Activated CD4-positive, alpha-beta T cell treated with anti-CD3 and anti-CD28 coated beads, Interleukin-2, amount 10 ng/mL, durations not matched to agents 24 days and 14 days (primary cell): ENCODE measurements around the gene LARGE2. TPM values are rescaled to one million over a fixed set of nuclear protein-coding genes. Genes with fewer than 3 reads are reported as not detected.
"Not testable (repeated sequence)": the region's sequence is repeated elsewhere in the genome, so short reads cannot be mapped to it uniquely, and the experiment has no call there.

ENCODE experiments used
- DNase-seq: peaks from one replicate; pipeline ENCODE4 v3.0.0; 2022
- H3K27ac Mint-ChIP-seq: one replicate; pipeline ENCODE4 v1.8.0; 2022; ENCODE audit warnings: mild to moderate bottlenecking, mixed read lengths
- H3K27me3 Mint-ChIP-seq: one replicate; pipeline ENCODE4 v1.8.0; 2022; ENCODE audit warnings: mixed read lengths
- H3K36me3 Mint-ChIP-seq: one replicate; pipeline ENCODE4 v1.8.0; 2022; ENCODE audit warnings: low read depth, mild to moderate bottlenecking, mixed read lengths
- H3K4me1 Mint-ChIP-seq: one replicate; pipeline ENCODE4 v1.8.0; 2021; ENCODE audit warnings: mixed read lengths
- H3K4me3 Mint-ChIP-seq: one replicate; pipeline ENCODE4 v1.8.0; 2022; ENCODE audit warnings: mild to moderate bottlenecking, moderate library complexity, mixed read lengths
- H3K9me3 Mint-ChIP-seq: one replicate; pipeline ENCODE4 v1.8.0; 2021; ENCODE audit warnings: mixed read lengths
- intact Hi-C: fragments of 100-400 bp; cut with micrococcal nuclease; formaldehyde crosslinking; loops from one replicate; pipeline ENCODE4 v1.15.1; 2023
- total RNA-seq: library from RNA; stranded (reverse); gene quantifications from 2 replicates; pipeline ENCODE4 v1.2.3, GENCODE V29; 2022

Gene LARGE2
- total RNA-seq, 1 donor from 2014 or later, result not detected

- H3K36me3 Mint-ChIP-seq, result no peaks in the 10 kb centered on the region
- intact Hi-C loops, result no loop called here
- no peak for DNase-seq
Measured at GRCh38 chr11:45901626-45902025, 20.8 kb upstream of the LARGE2 start.

GRCh38 chr11:45902452-45903380, 19.7 kb upstream of the LARGE2 start:
- no peak for DNase-seq
- intact Hi-C loops, result no loop called here
- H3K27me3 Mint-ChIP-seq, result peaks cover 25% of the 10 kb centered on the region
- H3K27ac Mint-ChIP-seq, result no peak overlapping the region
- no peaks in the 10 kb centered on the region for H3K9me3 Mint-ChIP-seq
- H3K4me3 Mint-ChIP-seq, result no peak overlapping the region
- H3K36me3 Mint-ChIP-seq, result no peaks in the 10 kb centered on the region
- peaks cover 2% of the 10 kb centered on the region for H3K4me1 Mint-ChIP-seq

More at GRCh38 chr11:45901626-45902025, 20.8 kb upstream of the LARGE2 start:
- Mint-ChIP-seq H3K4me1 (peaks cover 2% of the 10 kb centered on the region), H3K4me3 (no peak overlapping the region), H3K9me3 (no peaks in the 10 kb centered on the region), H3K27me3 (peaks cover 31% of the 10 kb centered on the region), H3K27ac (no peak overlapping the region)

GRCh38 chr11:45904309-45904915, 18.0 kb upstream of the LARGE2 start:
- no peaks in the 10 kb centered on the region for H3K9me3 Mint-ChIP-seq
- H3K27me3 Mint-ChIP-seq, result peaks cover 14% of the 10 kb centered on the region
- no peak overlapping the region for H3K27ac Mint-ChIP-seq
- H3K36me3 Mint-ChIP-seq, result no peaks in the 10 kb centered on the region
- no peak overlapping the region for H3K4me3 Mint-ChIP-seq
- intact Hi-C loops, result no loop called here
- no peaks in the 10 kb centered on the region for H3K4me1 Mint-ChIP-seq
- DNase-seq, result no peak

- Mint-ChIP-seq H3K4me3 (no peak overlapping the region), H3K27ac (no peak overlapping the region), H3K4me1 (no peaks in the 10 kb centered on the region), H3K9me3 (no peaks in the 10 kb centered on the region), H3K36me3 (peaks cover 2% of the 10 kb centered on the region), H3K27me3 (peaks cover 14% of the 10 kb centered on the region)
- intact Hi-C loops, result no loop called here
- DNase-seq, result no peak
Measured at GRCh38 chr11:45905095-45905494, 17.4 kb upstream of the LARGE2 start.

GRCh38 chr11:45905576-45905975, 16.9 kb upstream of the LARGE2 start:
- H3K27ac Mint-ChIP-seq, H3K4me1 Mint-ChIP-seq, H3K36me3 Mint-ChIP-seq, DNase-seq, intact Hi-C loops, H3K9me3 Mint-ChIP-seq, H3K4me3 Mint-ChIP-seq: not testable (repeated sequence)
- peaks cover 11% of the 10 kb centered on the region for H3K27me3 Mint-ChIP-seq

GRCh38 chr11:45906096-45906682, 16.3 kb upstream of the LARGE2 start:
- Mint-ChIP-seq H3K9me3 (no peaks in the 10 kb centered on the region), H3K27ac (no peak overlapping the region), H3K4me1 (no peaks in the 10 kb centered on the region), H3K36me3 (peaks cover 6% of the 10 kb centered on the region), H3K27me3 (peaks cover 5% of the 10 kb centered on the region), H3K4me3 (no peak overlapping the region)
- intact Hi-C loops, result no loop called here
- DNase-seq, result no peak

GRCh38 chr11:45906965-45907611, 15.4 kb upstream of the LARGE2 start, which contains the start of gene FREY1:
Gene FREY1, minus strand, starts transcription at chr11:45907271. Its CDS starts 26 bp downstream, at chr11:45907245.
- Mint-ChIP-seq H3K4me1 (no peaks in the 10 kb centered on the region), H3K4me3 (no peak within 1 kb of the TSS), H3K36me3 (peaks cover 12% of the 10 kb centered on the region), H3K27ac (peak within 1 kb of the TSS; percentile 20), H3K9me3 (no peaks in the 10 kb centered on the region), H3K27me3 (no peaks in the 10 kb centered on the region)
- DNase-seq, result no peak
- intact Hi-C loops, result no loop called here

GRCh38 chr11:45907911-45908370, 14.5 kb upstream of the LARGE2 start:
- H3K9me3 Mint-ChIP-seq, result no peaks in the 10 kb centered on the region
- no peaks in the 10 kb centered on the region for H3K27me3 Mint-ChIP-seq
- intact Hi-C loops, result no loop called here
- no peak overlapping the region for H3K27ac Mint-ChIP-seq
- peaks cover 12% of the 10 kb centered on the region for H3K36me3 Mint-ChIP-seq
- no peaks in the 10 kb centered on the region for H3K4me1 Mint-ChIP-seq
- no peak for DNase-seq
- no peak overlapping the region for H3K4me3 Mint-ChIP-seq

- Mint-ChIP-seq H3K9me3 (no peaks in the 10 kb centered on the region), H3K4me3 (no peak overlapping the region)
Measured at GRCh38 chr11:45909594-45910475, 12.6 kb upstream of the LARGE2 start.

GRCh38 chr11:45910623-45911022, 11.8 kb upstream of the LARGE2 start:
- Mint-ChIP-seq H3K4me1 (peaks cover 1% of the 10 kb centered on the region), H3K27ac (no peak overlapping the region), H3K4me3 (no peak overlapping the region), H3K27me3 (no peaks in the 10 kb centered on the region), H3K9me3 (no peaks in the 10 kb centered on the region), H3K36me3 (peaks cover 23% of the 10 kb centered on the region)
- DNase-seq, result no peak
- intact Hi-C loops, result no loop called here

More at GRCh38 chr11:45909594-45910475, 12.6 kb upstream of the LARGE2 start:
- no peak for DNase-seq
- Mint-ChIP-seq H3K27me3 (no peaks in the 10 kb centered on the region), H3K36me3 (peaks cover 17% of the 10 kb centered on the region), H3K4me1 (no peaks in the 10 kb centered on the region), H3K27ac (no peak overlapping the region)
- intact Hi-C loops, result no loop called here

GRCh38 chr11:45913514-45913913, 8.9 kb upstream of the LARGE2 start:
- no peak for DNase-seq
- Mint-ChIP-seq H3K27me3 (no peaks in the 10 kb centered on the region), H3K4me3 (no peak overlapping the region), H3K36me3 (peaks cover 29% of the 10 kb centered on the region), H3K9me3 (no peaks in the 10 kb centered on the region), H3K4me1 (peaks cover 13% of the 10 kb centered on the region), H3K27ac (no peak overlapping the region)
- intact Hi-C loops, result no loop called here

- H3K36me3 Mint-ChIP-seq, result peaks cover 29% of the 10 kb centered on the region
- no peak overlapping the region for H3K27ac Mint-ChIP-seq
- H3K4me3 Mint-ChIP-seq, result no peak overlapping the region
- H3K4me1 Mint-ChIP-seq, result peaks cover 17% of the 10 kb centered on the region
- no peaks in the 10 kb centered on the region for H3K27me3 Mint-ChIP-seq
- DNase-seq, result no peak
- intact Hi-C loops, result no loop called here
- no peaks in the 10 kb centered on the region for H3K9me3 Mint-ChIP-seq
Measured at GRCh38 chr11:45913942-45914635, 8.4 kb upstream of the LARGE2 start.
